Calu3 (cell line): ENCODE data around the gene CD164. TPM values are rescaled to one million over a fixed set of nuclear protein-coding genes. Genes with fewer than 3 reads are reported as not detected.
"Not testable (repeated sequence)": the region's sequence is repeated elsewhere in the genome, so short reads cannot be mapped to it uniquely, and the experiment has no call there.

ENCODE experiments used
- BruUV-seq: library from RNA; stranded (reverse); fragments of 400-500 nt; replicated peaks from 2 replicates; lab custom pipeline; 2021; lab: Mats Ljungman, UMichigan
- CTCF ChIA-PET: fragments of 300-600 bp; sonication (Branson Sonifier 250); formaldehyde crosslinking; loops from one replicate; lab custom pipeline; 2022; ENCODE audit warnings: antibody characterized with exemption; lab: Charles Lee
- DNase-seq: peaks from one replicate; pipeline ENCODE4 v3.0.0; 2022
- H3K27ac Mint-ChIP-seq: one replicate; pipeline ENCODE4 v1.8.0; 2022; ENCODE audit warnings: mixed read lengths; ENCODE audit not compliant: unreplicated experiment
- H3K27me3 Mint-ChIP-seq: one replicate; pipeline ENCODE4 v1.8.0; 2022; ENCODE audit warnings: mixed read lengths; ENCODE audit not compliant: unreplicated experiment
- H3K36me3 Mint-ChIP-seq: one replicate; pipeline ENCODE4 v1.8.0; 2022; ENCODE audit warnings: mild to moderate bottlenecking, moderate library complexity, mixed read lengths; ENCODE audit not compliant: insufficient read depth, unreplicated experiment
- H3K4me1 Mint-ChIP-seq: one replicate; pipeline ENCODE4 v1.8.0; 2022; ENCODE audit warnings: mild to moderate bottlenecking, low read depth, mixed read lengths; ENCODE audit not compliant: unreplicated experiment
- H3K4me3 Mint-ChIP-seq: one replicate; pipeline ENCODE4 v1.8.0; 2022; ENCODE audit warnings: mild to moderate bottlenecking, low read depth, moderate library complexity, mixed read lengths; ENCODE audit not compliant: unreplicated experiment
- H3K9me3 Mint-ChIP-seq: one replicate; pipeline ENCODE4 v1.8.0; 2022; ENCODE audit warnings: low read depth, mixed read lengths; ENCODE audit not compliant: unreplicated experiment
- CTCF ChIP-seq: fragments of 200-600 bp; IDR thresholded peaks from one replicate; pipeline ENCODE4 v1.8.0; 2022; ENCODE audit warnings: antibody characterized with exemption; ENCODE audit not compliant: unreplicated experiment
- intact Hi-C: fragments of 100-400 bp; cut with micrococcal nuclease; formaldehyde crosslinking; loops from one replicate; pipeline ENCODE4 v1.10.0; 2022; ENCODE audit not compliant: unreplicated experiment
- total RNA-seq: library from RNA; stranded (reverse); gene quantifications from 2 replicates; pipeline ENCODE4 v1.2.3, GENCODE V29; 2022

The CD164 gene
- total RNA-seq, 1 experiment from 2014 or later, result 343 TPM

GRCh38 chr6:109370792-109371191 lies 11.5 kb downstream of the CD164 start:
- Mint-ChIP-seq H3K4me3 (no peak overlapping the region), H3K36me3 (peaks cover 57% of the 10 kb centered on the region), H3K27me3 (no peaks in the 10 kb centered on the region), H3K4me1 (peaks cover 16% of the 10 kb centered on the region), H3K9me3 (no peaks in the 10 kb centered on the region), H3K27ac (no peak overlapping the region)
- intact Hi-C loops, result no loop called here
- no peak for DNase-seq
- no peak for TF ChIP-seq CTCF
- CTCF ChIA-PET, result interaction anchor here (0.6 to 1.5 kb wide), 3 partner anchors 9 to 131 kb away, joined by 3 to 4 read pairs (median 3); no protein-coding TSS in a partner anchor
- BruUV-seq, result no TSS peak

- CTCF ChIA-PET, result interaction anchor here (0.6 to 1.5 kb wide), 3 partner anchors 9 to 131 kb away, joined by 3 to 4 read pairs (median 3); no protein-coding TSS in a partner anchor
- no TSS peak for BruUV-seq
- H3K27ac Mint-ChIP-seq, result no peak overlapping the region
- DNase-seq, result no peak
- H3K4me1 Mint-ChIP-seq, result peaks cover 16% of the 10 kb centered on the region
- H3K36me3 Mint-ChIP-seq, result peaks cover 58% of the 10 kb centered on the region
- H3K4me3 Mint-ChIP-seq, result no peak overlapping the region
- no peaks in the 10 kb centered on the region for H3K9me3 Mint-ChIP-seq
- intact Hi-C loops, result no loop called here
- TF ChIP-seq CTCF, result no peak
- H3K27me3 Mint-ChIP-seq, result no peaks in the 10 kb centered on the region
Measured at GRCh38 chr6:109370336-109370735, 11.9 kb downstream of the CD164 start.

GRCh38 chr6:109369728-109370127 lies 12.5 kb downstream of the CD164 start:
- CTCF ChIA-PET, result interaction anchor here (1.5 kb wide), 1 partner anchor 10 kb away, joined by 4 read pairs; no protein-coding TSS in a partner anchor
- H3K9me3 Mint-ChIP-seq, result no peaks in the 10 kb centered on the region
- H3K4me3 Mint-ChIP-seq, result no peak overlapping the region
- intact Hi-C loops, result no loop called here
- no peak for TF ChIP-seq CTCF
- BruUV-seq, result no TSS peak
- DNase-seq, result no peak
- H3K27me3 Mint-ChIP-seq, result no peaks in the 10 kb centered on the region
- no peak overlapping the region for H3K27ac Mint-ChIP-seq
- H3K36me3 Mint-ChIP-seq, result peaks cover 57% of the 10 kb centered on the region
- peaks cover 16% of the 10 kb centered on the region for H3K4me1 Mint-ChIP-seq

- CTCF ChIA-PET, H3K27ac Mint-ChIP-seq: not testable (repeated sequence)
- H3K36me3 Mint-ChIP-seq, result peaks cover 59% of the 10 kb centered on the region
Measured at GRCh38 chr6:109364382-109365078, 17.7 kb downstream of the CD164 start.

GRCh38 chr6:109363753-109364152 lies 18.5 kb downstream of the CD164 start:
- peaks cover 53% of the 10 kb centered on the region for H3K36me3 Mint-ChIP-seq
- H3K27ac Mint-ChIP-seq, result no peak overlapping the region
- CTCF ChIA-PET, result no interaction called here
- DNase-seq, result no peak
- H3K9me3 Mint-ChIP-seq, result peaks cover 2% of the 10 kb centered on the region
- BruUV-seq, result no TSS peak
- H3K27me3 Mint-ChIP-seq, result no peaks in the 10 kb centered on the region
- no peaks in the 10 kb centered on the region for H3K4me1 Mint-ChIP-seq
- intact Hi-C loops, result no loop called here
- TF ChIP-seq CTCF, result no peak
- no peak overlapping the region for H3K4me3 Mint-ChIP-seq

More at GRCh38 chr6:109364382-109365078, 17.7 kb downstream of the CD164 start:
- H3K27me3 Mint-ChIP-seq, BruUV-seq, intact Hi-C loops, DNase-seq, H3K4me3 Mint-ChIP-seq, H3K4me1 Mint-ChIP-seq, H3K9me3 Mint-ChIP-seq: not testable (repeated sequence)
